HL-60/S4 treated with phorbol 12-myristate 13-acetate at 8.2 ng/mL for 4 days and 3 days (cell line): Measurements from ENCODE around the gene TIGD2.
"Not testable (repeated sequence)": the region's sequence is repeated elsewhere in the genome, so short reads cannot be mapped to it uniquely, and the experiment has no call there.

Source experiments
- in situ Hi-C: fragments of 300-500 bp; cut with MboI; formaldehyde crosslinking; loops from 2 replicates; pipeline ENCODE4 v1.15.0; 2022; ENCODE audit warnings: low sequenced_read_pairs

TIGD2 gene

GRCh38 chr4:89119166-89119565, 7.8 kb downstream of the TIGD2 start:
- in situ Hi-C loops, result no loop called here

GRCh38 chr4:89119836-89120235, 8.5 kb downstream of the TIGD2 start:
- in situ Hi-C loops, result no loop called here

- in situ Hi-C loops, result no loop called here
These were observed 10.2 kb downstream of the TIGD2 start for GRCh38 chr4:89121387-89122068.

- in situ Hi-C loops, result no loop called here
These were observed 12.1 kb downstream of the TIGD2 start for GRCh38 chr4:89123451-89123851.

- in situ Hi-C loops, result no loop called here
These were observed 14.8 kb downstream of the TIGD2 start for GRCh38 chr4:89125901-89126782.

DNA sequence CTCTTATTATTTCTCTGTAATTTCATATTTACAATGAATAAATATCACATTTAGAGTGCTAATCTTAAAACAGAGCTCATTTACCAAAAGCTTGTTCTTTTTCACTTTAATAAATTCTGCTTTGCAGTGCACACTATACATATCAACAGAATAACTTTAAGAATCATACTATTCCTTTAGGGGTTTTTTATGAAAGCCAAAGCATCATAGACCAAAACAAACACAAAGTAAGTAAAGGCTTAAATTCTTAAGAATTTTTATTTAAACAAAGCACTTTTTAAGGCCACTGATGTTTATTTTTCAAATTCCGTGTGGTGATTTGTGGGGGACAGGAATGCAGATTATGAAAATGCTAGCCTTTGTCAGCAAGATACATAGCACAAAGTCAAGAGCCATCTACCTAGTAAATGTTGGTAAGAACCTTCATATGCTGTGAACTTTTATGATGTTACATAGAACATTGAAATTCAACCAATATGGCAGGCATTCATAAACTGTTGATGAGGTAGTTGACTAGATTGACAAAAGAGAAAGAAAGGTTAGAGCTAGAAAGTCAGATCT, 17.8 kb downstream of the TIGD2 start:
- in situ Hi-C loops, result no loop called here

GRCh38 chr4:89134775-89135319, 23.5 kb downstream of the TIGD2 start:
- in situ Hi-C loops, result no loop called here

DNA sequence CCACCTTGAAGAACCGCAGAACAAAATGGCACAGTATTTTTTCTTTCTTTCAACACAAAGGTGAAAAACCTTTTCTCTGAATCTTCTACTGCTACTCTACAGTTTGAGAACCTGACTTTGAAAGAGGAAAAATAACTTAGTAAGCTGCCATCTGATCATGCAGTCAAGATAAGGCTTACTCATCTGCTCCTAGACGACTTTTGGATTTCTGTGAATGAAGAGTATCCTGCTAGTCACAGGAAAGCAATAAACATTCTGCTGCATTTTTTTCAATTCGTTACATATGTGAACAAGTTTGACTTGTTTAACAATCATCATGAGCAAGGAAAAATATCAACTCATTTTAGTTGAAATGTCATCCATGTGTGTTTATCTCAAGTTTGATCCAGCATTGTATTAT, 25.2 kb downstream of the TIGD2 start:
- in situ Hi-C loops, result no loop called here

- in situ Hi-C loops, result no loop called here
These were observed 25.9 kb downstream of the TIGD2 start for GRCh38 chr4:89137231-89137630.

GRCh38 chr4:89137695-89138094, 26.4 kb downstream of the TIGD2 start:
- in situ Hi-C loops, result no loop called here

- in situ Hi-C loops, result no loop called here
These were observed 28.9 kb downstream of the TIGD2 start for GRCh38 chr4:89140168-89140759.

GRCh38 chr4:89142691-89143669, 31.6 kb downstream of the TIGD2 start:
- in situ Hi-C loops, result no loop called here

GRCh38 chr4:89144652-89145051, 33.3 kb downstream of the TIGD2 start:
- in situ Hi-C loops, result not testable (repeated sequence)

DNA sequence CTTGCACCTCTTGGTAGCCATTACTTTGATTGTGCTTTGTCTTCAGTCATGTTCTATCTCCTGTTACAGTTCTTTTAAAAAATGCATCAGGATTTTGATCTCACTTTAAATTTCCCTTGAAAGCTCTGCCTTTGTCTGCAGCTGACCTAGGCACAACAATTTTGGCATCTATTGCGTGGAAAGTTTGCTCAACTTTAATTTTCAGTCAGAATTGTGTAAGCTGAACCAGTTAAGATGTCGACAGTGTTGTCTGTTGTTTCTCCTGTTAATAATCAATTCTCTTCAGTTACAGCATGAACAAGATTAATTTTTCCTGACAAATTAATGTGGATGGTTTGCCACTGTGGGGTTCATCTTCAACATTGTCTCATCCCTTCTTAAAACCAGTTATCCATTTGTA, 34.9 kb downstream of the TIGD2 start:
- in situ Hi-C loops, result no loop called here

DNA sequence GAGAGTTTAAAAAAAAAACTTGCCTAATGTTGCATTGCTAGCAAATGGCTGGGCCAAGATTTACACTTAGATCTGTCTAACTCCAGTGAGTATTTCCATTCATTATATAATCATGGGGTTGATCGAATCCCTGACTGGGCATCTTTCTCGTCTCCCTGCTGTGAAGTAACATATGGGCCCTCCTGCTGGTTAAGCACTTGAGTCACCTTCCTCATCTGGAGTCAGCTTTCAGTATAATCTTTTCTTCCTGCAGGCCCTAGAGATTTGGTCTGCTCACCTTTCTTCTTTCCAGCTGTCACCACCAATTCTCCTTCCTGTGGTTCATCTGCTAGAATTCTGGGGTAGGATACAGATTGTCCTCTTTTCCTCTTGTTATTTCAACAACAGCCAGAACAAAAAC, 41.6 kb downstream of the TIGD2 start:
- in situ Hi-C loops, result no loop called here

DNA sequence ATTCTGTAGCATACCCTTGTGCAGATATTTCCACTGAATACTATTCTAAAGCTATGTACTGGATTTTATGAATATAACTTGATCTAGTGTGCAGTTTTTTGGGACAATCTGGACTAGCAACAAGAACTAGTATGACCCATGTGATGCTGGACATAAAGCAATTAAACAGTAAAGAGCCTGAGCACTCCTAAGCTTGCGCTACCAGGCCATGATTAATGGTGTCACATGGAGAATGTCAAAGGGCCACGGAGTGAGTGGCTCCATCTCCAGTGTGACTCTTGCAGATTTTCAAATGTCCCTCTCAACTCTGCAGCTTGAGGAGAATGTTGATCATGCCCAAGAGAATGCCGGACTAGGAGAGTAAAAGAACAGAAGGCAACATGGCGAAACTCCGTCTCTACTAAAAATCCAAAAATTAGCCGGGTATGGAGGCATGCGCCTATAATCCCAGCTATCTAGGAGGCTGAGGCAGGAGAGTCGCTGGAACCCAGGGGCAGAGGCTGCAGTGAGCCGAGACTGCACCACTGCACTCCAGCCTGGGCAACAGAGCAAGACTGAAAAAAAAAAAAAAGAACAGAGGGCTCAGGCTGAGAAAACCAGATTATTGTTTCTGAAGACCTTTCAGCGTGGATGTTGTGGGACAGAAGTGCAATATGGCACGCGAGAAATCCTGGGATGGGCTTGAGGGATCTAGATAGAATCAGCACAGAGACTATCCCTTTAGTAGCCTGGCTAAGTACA, 45.0 kb downstream of the TIGD2 start:
- in situ Hi-C loops, result no loop called here

DNA sequence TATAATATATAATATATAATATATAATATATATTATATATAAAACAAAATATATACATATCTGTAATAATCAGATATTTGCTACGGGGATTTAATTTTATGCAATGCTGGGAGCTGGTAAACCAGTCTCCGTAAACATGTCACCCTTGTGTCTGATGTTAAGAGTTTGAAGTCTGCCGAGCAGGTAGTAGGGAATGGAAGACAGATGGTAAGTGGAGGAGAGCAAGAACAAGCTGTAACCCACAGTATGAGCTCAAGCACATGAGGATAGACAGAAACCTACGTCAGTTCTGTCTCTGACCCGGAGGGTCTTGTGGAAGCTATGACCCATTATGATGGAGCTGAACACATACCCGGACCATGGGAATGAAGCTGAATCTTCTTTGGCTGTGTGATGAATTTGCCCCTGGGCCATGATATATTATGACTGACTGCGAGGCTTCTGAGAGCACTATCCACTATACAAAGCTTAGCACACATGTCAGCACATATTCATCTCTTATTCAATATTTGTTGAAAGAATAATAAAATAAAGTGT, 46.2 kb downstream of the TIGD2 start:
- in situ Hi-C loops, result no loop called here

DNA sequence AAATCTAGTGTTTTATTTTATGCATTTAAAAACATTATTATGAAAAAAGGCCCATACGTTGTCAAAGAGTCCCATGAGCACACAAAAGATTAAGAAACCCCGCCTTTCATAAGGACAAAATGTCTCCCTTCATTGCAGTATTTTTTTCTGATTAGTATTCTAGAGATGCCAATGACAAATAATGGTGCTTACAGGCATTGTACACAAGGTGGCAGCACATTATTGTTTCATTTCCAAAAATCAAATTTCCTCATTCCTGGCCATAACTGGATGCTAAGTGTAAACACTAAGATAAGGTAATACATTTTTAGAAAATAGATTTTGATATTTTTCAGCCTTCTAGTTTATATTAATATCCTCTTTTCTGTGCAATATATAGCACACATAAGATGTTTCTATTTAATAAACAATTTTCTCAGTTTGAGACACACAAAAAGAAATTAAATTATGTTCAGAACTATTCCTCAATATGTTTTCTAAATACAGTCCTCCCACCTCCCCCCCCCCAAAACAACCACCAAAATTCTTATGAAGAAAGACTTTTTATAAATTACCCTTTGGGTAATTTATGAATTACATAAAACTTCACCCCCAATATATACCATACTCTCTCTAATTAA, 47.7 kb downstream of the TIGD2 start:
- in situ Hi-C loops, result no loop called here

DNA sequence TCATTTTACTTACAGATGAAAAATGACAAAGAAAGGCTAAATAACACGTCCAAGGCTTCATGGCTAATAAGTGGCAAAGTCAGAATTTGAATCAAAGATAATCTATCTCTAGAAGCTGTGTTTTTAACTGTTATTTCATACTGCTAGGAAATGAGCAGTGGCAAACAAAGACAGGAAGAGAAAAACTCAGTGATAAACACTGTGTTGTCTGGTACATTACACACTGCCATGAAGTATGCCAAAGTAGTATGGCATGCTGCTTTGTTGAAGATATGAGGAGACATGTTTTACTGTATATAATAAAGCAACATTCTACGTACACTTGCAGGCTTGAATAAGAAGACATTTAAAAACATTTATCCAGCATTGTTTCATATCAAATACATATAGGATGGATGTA, 49.5 kb downstream of the TIGD2 start:
- in situ Hi-C loops, result no loop called here
